ENCODE measurements around the gene IGFLR1.

Gene IGFLR1

GRCh38 chr19:35718345-35719041 lies 23.8 kb downstream of the IGFLR1 start:
- DNase-seq = peak; percentile 46
- H3K79me2 ChIP-seq (ENCODE audit: low read length) = peaks cover 40% of the 10 kb centered on the region
- H3K9me3 ChIP-seq (replicated peaks; ENCODE audit: insufficient read depth, low read length) = no peaks in the 10 kb centered on the region
- H2AFZ ChIP-seq (ENCODE audit: low read length) = 0 out of 2 replicates have a peak overlapping the region, but pooled peaks have one; percentile 0
- peak overlapping the region; percentile 78 for H3K9ac ChIP-seq (ENCODE audit: low read length)
- H4K20me1 ChIP-seq (ENCODE audit: insufficient read depth, low read length) = no peaks in the 10 kb centered on the region
- peaks cover 11% of the 10 kb centered on the region for H3K27me3 ChIP-seq (replicated peaks; ENCODE audit: insufficient read depth, low read length)
- H3K9me2 ChIP-seq (replicated peaks; ENCODE audit: insufficient read depth, low read length) = no peaks in the 10 kb centered on the region
- H3K36me3 ChIP-seq (replicated peaks; ENCODE audit: insufficient read depth, low read length) = no peaks in the 10 kb centered on the region
- H3K4me2 ChIP-seq (ENCODE audit: low read depth, low read length) = peak overlapping the region; percentile 83
- peak overlapping the region; percentile 51; the same call in 1 of the 2 replicates for H3K27ac ChIP-seq (ENCODE audit: low read length)
- peaks cover 9% of the 10 kb centered on the region; the same call in 1 of the 2 replicates for H3K4me1 ChIP-seq (ENCODE audit: low read length)
- peaks cover 7% of the 10 kb centered on the region; the same call in 1 of the 2 replicates for H3F3A ChIP-seq (ENCODE audit: insufficient read depth, low read length)
- TF ChIP-seq, protein P1, sequence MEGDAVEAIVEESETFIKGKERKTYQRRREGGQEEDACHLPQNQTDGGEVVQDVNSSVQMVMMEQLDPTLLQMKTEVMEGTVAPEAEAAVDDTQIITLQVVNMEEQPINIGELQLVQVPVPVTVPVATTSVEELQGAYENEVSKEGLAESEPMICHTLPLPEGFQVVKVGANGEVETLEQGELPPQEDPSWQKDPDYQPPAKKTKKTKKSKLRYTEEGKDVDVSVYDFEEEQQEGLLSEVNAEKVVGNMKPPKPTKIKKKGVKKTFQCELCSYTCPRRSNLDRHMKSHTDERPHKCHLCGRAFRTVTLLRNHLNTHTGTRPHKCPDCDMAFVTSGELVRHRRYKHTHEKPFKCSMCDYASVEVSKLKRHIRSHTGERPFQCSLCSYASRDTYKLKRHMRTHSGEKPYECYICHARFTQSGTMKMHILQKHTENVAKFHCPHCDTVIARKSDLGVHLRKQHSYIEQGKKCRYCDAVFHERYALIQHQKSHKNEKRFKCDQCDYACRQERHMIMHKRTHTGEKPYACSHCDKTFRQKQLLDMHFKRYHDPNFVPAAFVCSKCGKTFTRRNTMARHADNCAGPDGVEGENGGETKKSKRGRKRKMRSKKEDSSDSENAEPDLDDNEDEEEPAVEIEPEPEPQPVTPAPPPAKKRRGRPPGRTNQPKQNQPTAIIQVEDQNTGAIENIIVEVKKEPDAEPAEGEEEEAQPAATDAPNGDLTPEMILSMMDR (IDR thresholded peaks at IDR 0.05; ENCODE audit: low read length) = no peak
- TF ChIP-seq EZH2phosphoT487 (IDR thresholded peaks at IDR 0.05; ENCODE audit: low read length) (no peak), EZH2 (optimal IDR thresholded peaks at IDR 0.05; ENCODE audit: low read depth, low read length) (no peak)
- H3K4me3 ChIP-seq (ENCODE audit: low read length) = peak overlapping the region; percentile 72

DNA sequence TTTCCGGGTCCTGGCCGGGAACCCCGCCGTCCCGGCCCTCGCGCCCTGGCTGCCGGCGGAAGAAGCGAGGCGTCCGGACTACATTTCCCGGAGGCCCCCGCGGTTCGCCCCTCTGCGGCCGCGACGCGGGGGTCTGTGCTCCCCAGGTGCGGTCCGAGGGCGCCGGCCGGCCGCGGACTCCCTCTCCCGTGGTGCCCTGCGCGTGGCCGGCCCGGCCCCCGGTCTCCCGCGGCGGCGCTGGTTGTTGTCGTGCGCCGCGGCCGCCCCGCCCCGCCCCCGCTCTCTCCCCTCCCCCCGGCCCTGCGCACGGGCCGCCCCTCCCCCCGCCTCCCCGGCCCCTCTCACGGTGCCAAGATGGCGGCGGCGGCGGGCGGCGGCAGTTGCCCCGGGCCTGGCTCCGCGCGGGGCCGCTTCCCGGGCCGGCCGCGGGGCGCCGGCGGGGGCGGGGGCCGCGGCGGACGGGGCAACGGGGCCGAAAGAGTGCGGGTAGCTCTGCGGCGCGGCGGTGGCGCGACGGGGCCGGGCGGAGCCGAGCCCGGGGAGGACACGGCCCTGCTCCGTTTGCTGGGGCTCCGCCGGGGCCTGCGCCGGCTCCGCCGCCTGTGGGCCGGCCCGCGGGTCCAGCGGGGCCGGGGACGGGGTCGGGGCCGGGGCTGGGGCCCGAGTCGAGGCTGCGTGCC lies 24.4 kb downstream of the IGFLR1 start, which contains the start of gene KMT2B:
Gene KMT2B (plus strand): TSS at position 339 of the 680 bp plus-strand sequence. CDS start 16 bp downstream, at position 355.
- Histone ChIP-seq H3K27ac (ENCODE audit: low read length) (peak within 1 kb of the TSS; percentile 51; the same call in 1 of the 2 replicates), H2AFZ (ENCODE audit: low read length) (peak within 1 kb of the TSS; percentile 98), H3K9ac (ENCODE audit: low read length) (peak within 1 kb of the TSS; percentile 78), H3K79me2 (ENCODE audit: low read length) (peaks cover 40% of the 10 kb centered on the region), H3K4me3 (ENCODE audit: low read length) (peak within 1 kb of the TSS; percentile 72), H3K36me3 (replicated peaks; ENCODE audit: insufficient read depth, low read length) (no peaks in the 10 kb centered on the region), H3K27me3 (replicated peaks; ENCODE audit: insufficient read depth, low read length) (peaks cover 14% of the 10 kb centered on the region), H3F3A (ENCODE audit: insufficient read depth, low read length) (peaks cover 7% of the 10 kb centered on the region; the same call in 1 of the 2 replicates), H3K4me1 (ENCODE audit: low read length) (peaks cover 9% of the 10 kb centered on the region; the same call in 1 of the 2 replicates), H4K20me1 (ENCODE audit: insufficient read depth, low read length) (no peaks in the 10 kb centered on the region), H3K9me3 (replicated peaks; ENCODE audit: insufficient read depth, low read length) (no peaks in the 10 kb centered on the region), H3K4me2 (ENCODE audit: low read depth, low read length) (peak within 1 kb of the TSS; percentile 93), H3K9me2 (replicated peaks; ENCODE audit: insufficient read depth, low read length) (no peaks in the 10 kb centered on the region)
- DNase-seq = no peak
- TF ChIP-seq EZH2 (optimal IDR thresholded peaks at IDR 0.05; ENCODE audit: low read depth, low read length) (no peak), EZH2phosphoT487 (IDR thresholded peaks at IDR 0.05; ENCODE audit: low read length) (no peak)
- TF ChIP-seq, protein P1 (IDR thresholded peaks at IDR 0.05; ENCODE audit: low read length) = no peak

DNA sequence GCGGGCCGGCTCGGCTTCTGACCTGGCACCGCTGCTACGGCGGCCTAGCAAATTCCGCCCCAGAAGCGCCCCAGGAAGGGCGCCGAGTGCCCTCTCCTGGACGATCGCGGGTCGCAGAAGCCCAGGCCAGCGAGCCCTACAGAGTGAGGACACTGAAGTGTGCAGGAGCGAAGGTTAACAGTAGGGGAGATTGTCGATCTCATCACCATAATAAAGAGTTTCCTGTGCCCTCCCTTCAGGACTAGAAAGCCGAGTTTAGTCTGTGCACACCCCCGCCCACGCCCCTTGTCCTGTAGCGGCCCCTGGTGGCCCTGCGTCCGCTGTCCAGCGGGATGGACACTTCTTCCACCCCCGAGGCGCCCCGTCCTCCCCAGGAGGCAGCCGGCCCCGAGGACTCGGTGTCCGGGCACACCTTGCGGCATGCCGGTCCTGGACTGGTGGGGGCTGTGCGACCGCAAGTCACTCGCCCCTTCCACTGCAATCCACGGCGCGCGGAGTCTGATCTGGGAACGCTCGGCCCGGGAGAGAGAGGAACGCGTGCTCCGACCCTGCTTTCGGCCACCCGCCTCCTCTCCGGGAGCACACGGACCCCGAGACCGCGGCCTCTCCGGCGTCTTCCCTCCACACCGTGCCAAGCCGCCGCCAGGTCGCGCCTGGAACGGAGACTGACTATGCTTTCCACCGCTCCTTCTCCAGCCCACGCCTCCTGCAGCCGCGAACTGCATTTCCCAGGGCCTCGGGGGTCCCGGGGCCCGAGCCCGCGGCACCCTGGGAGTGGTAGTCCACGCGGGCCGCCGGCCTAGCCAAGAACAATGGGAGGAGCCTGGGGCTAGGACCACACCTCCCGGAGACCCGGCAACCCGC lies 25.2 kb downstream of the IGFLR1 start:
- peaks cover 9% of the 10 kb centered on the region; the same call in 1 of the 2 replicates for H3K4me1 ChIP-seq (ENCODE audit: low read length)

More for the DNA sequence above, 25.2 kb downstream of the IGFLR1 start:
- Histone ChIP-seq H3K79me2 (ENCODE audit: low read length) (peaks cover 34% of the 10 kb centered on the region), H3K27ac (ENCODE audit: low read length) (peak overlapping the region; percentile 15; the same call in 1 of the 2 replicates), H2AFZ (ENCODE audit: low read length) (peak overlapping the region; percentile 98), H3K4me2 (ENCODE audit: low read depth, low read length) (peak overlapping the region; percentile 93), H3K9me2 (replicated peaks; ENCODE audit: insufficient read depth, low read length) (no peaks in the 10 kb centered on the region), H3K9me3 (replicated peaks; ENCODE audit: insufficient read depth, low read length) (no peaks in the 10 kb centered on the region), H3K4me3 (ENCODE audit: low read length) (peak overlapping the region; percentile 72), H3K36me3 (replicated peaks; ENCODE audit: insufficient read depth, low read length) (no peaks in the 10 kb centered on the region), H3K27me3 (replicated peaks; ENCODE audit: insufficient read depth, low read length) (peaks cover 21% of the 10 kb centered on the region), H3K9ac (ENCODE audit: low read length) (peak overlapping the region; percentile 64; the same call in 1 of the 2 replicates), H3F3A (ENCODE audit: insufficient read depth, low read length) (peaks cover 7% of the 10 kb centered on the region; the same call in 1 of the 2 replicates), H4K20me1 (ENCODE audit: insufficient read depth, low read length) (no peaks in the 10 kb centered on the region)
- TF ChIP-seq, protein P1 (IDR thresholded peaks at IDR 0.05; ENCODE audit: low read length) = peak; percentile 84
- TF ChIP-seq EZH2 (optimal IDR thresholded peaks at IDR 0.05; ENCODE audit: low read depth, low read length) = no peak
- peak; percentile 96 for DNase-seq
